Panc1 (cell line): Measurements from ENCODE around the gene KLK13.

Experiments
- SIN3A ChIP-seq: IDR thresholded peaks from 2 replicates; pipeline ENCODE4 v1.6.1; 2012; ENCODE audit warnings: low read depth, mild to moderate bottlenecking, low read length, moderate library complexity, borderline replicate concordance; ENCODE audit not compliant: insufficient read depth
- TF ChIP-seq, protein P1 (sequence below): fragments of 450-650 bp; IDR thresholded peaks from 2 replicates; pipeline ENCODE4 v1.5.1; 2017; ENCODE audit warnings: mild to moderate bottlenecking

DNA sequence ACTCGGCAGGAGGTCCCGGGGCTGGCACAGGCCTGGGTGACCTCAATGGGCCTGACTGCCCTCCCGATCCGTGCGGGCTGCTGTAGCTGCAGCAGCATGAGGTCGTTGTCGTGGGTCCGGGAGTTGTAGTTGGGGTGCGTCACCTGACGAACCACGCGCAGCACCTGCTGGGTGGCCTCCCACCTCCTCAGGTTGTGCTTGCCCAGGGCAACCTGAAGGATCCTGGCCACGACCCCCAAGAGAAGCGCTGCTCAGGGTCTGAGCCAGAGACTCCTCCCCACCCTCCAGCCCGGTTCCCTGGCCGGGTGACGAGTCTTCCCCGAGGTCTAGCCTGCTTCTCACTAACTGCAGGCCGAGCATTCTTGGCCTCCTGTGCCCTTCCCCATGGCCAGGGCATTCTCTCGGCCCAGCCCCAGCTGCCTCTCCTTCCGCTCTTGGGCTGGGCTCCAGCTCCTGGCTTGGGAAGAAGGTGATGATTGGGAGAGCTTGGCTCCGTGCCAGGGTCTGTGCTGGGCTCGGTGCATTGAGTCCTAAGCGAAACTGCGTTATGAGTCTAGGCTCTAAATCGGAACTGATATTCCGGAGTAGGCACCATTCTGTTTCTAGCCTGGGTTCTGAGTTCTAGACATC is 14.7 kb upstream of the KLK13 start:
- TF ChIP-seq, protein P1, sequence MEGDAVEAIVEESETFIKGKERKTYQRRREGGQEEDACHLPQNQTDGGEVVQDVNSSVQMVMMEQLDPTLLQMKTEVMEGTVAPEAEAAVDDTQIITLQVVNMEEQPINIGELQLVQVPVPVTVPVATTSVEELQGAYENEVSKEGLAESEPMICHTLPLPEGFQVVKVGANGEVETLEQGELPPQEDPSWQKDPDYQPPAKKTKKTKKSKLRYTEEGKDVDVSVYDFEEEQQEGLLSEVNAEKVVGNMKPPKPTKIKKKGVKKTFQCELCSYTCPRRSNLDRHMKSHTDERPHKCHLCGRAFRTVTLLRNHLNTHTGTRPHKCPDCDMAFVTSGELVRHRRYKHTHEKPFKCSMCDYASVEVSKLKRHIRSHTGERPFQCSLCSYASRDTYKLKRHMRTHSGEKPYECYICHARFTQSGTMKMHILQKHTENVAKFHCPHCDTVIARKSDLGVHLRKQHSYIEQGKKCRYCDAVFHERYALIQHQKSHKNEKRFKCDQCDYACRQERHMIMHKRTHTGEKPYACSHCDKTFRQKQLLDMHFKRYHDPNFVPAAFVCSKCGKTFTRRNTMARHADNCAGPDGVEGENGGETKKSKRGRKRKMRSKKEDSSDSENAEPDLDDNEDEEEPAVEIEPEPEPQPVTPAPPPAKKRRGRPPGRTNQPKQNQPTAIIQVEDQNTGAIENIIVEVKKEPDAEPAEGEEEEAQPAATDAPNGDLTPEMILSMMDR = no peak
- TF ChIP-seq SIN3A = no peak
